ENCODE results near the gene COPS7B.

The COPS7B gene

GRCh38 chr2:231819447-231820042 is 33.3 kb downstream of the COPS7B start:
- Histone ChIP-seq H3K4me3 (ENCODE audit: low read depth, low read length) (no peak overlapping the region), H3K36me3 (replicated peaks) (no peaks in the 10 kb centered on the region), H3K27me3 (replicated peaks) (no peaks in the 10 kb centered on the region), H3K27ac (no peak overlapping the region)
- TF ChIP-seq, protein P1, sequence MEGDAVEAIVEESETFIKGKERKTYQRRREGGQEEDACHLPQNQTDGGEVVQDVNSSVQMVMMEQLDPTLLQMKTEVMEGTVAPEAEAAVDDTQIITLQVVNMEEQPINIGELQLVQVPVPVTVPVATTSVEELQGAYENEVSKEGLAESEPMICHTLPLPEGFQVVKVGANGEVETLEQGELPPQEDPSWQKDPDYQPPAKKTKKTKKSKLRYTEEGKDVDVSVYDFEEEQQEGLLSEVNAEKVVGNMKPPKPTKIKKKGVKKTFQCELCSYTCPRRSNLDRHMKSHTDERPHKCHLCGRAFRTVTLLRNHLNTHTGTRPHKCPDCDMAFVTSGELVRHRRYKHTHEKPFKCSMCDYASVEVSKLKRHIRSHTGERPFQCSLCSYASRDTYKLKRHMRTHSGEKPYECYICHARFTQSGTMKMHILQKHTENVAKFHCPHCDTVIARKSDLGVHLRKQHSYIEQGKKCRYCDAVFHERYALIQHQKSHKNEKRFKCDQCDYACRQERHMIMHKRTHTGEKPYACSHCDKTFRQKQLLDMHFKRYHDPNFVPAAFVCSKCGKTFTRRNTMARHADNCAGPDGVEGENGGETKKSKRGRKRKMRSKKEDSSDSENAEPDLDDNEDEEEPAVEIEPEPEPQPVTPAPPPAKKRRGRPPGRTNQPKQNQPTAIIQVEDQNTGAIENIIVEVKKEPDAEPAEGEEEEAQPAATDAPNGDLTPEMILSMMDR (IDR thresholded peaks at IDR 0.05; ENCODE audit: low read depth, low read length, missing control alignments) = no peak
- in situ Hi-C loops (cut with HindIII; ENCODE audit: low pct_ligation_motif_present, low sequenced_read_pairs) = no loop called here
- DNase-seq = no peak

DNA sequence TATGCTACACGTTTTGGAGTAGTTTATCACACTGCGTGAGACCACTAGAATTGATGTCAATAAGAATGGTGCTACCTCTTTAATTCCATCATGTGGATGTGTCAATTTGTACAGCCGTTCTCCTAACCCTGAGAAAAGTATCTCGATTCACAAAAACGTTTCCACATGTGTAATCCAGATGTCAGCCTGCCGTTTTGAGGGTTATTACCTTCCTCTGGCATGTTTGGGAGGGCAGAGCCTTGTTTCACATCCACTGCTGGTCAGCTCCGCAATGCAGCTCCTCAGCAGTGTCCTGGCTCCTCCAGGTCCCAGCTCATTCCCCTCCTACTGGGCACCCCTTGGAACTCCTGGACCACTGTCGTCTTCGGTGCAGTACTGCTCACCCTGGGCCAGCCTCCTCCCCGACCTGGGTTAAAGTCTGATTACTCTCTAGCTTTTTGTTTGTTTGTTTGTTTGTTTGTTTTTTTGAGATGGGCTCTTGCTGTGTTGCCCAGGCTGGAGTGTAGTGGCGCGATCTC is 34.6 kb downstream of the COPS7B start:
- Histone ChIP-seq H3K36me3 (replicated peaks) (no peaks in the 10 kb centered on the region), H3K27ac (no peak overlapping the region), H3K4me3 (ENCODE audit: low read depth, low read length) (no peak overlapping the region), H3K27me3 (replicated peaks) (no peaks in the 10 kb centered on the region)
- in situ Hi-C loops (cut with HindIII; ENCODE audit: low pct_ligation_motif_present, low sequenced_read_pairs) = no loop called here
- no peak for DNase-seq
- TF ChIP-seq, protein P1 (IDR thresholded peaks at IDR 0.05; ENCODE audit: low read depth, low read length, missing control alignments) = no peak

DNA sequence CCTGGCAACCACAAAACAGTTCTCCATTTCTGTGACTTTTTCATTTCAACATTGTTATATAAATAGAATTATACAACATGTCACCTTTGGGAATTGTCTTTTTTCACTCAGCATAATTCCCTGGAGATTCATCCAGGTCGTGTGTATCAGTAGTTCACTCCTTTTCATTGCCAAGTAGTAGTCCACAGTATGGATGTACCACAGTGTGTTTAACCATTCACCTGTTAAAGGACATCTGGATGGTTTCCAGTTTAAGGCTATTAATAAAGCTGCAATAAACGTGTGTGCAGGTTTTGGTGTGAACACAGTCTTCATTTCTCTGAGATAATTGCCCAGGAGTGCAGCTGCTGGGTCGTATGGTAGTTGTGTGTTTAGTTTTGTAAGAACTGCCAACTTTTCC is 35.7 kb downstream of the COPS7B start:
- no peak for DNase-seq
- H3K27ac ChIP-seq = no peak overlapping the region
- H3K27me3 ChIP-seq (replicated peaks) = no peaks in the 10 kb centered on the region
- H3K36me3 ChIP-seq (replicated peaks) = no peaks in the 10 kb centered on the region
- H3K4me3 ChIP-seq (ENCODE audit: low read depth, low read length) = no peak overlapping the region
- in situ Hi-C loops (cut with HindIII; ENCODE audit: low pct_ligation_motif_present, low sequenced_read_pairs) = no loop called here
- TF ChIP-seq, protein P1 (IDR thresholded peaks at IDR 0.05; ENCODE audit: low read depth, low read length, missing control alignments) = no peak

DNA sequence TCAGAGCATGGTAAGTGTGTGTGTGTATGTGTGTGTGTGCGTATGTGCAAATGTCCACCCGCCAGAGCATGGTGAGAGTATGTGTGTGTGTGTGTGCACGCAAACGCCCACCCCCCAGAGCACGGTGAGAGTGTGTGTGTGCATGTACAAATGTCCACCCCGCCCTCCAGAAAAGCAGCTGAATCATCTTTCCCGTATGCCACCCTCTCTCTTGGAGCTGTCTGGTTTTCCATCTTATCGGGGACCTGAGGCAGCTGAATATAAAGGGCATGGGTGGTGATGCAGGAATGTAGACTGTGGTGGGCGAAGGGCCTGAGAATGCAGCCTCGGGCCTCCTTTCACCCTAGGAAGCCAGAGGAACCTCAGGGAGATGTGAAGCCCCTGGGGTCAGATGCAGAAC is 66.9 kb downstream of the COPS7B start:
- Histone ChIP-seq H3K36me3 (replicated peaks) (no peaks in the 10 kb centered on the region), H3K27ac (no peak overlapping the region), H3K27me3 (replicated peaks) (peaks cover 2% of the 10 kb centered on the region), H3K4me3 (ENCODE audit: low read depth, low read length) (no peak overlapping the region)
- no peak for DNase-seq
- TF ChIP-seq, protein P1 (IDR thresholded peaks at IDR 0.05; ENCODE audit: low read depth, low read length, missing control alignments) = no peak
- in situ Hi-C loops (cut with HindIII; ENCODE audit: low pct_ligation_motif_present, low sequenced_read_pairs) = no loop called here

DNA sequence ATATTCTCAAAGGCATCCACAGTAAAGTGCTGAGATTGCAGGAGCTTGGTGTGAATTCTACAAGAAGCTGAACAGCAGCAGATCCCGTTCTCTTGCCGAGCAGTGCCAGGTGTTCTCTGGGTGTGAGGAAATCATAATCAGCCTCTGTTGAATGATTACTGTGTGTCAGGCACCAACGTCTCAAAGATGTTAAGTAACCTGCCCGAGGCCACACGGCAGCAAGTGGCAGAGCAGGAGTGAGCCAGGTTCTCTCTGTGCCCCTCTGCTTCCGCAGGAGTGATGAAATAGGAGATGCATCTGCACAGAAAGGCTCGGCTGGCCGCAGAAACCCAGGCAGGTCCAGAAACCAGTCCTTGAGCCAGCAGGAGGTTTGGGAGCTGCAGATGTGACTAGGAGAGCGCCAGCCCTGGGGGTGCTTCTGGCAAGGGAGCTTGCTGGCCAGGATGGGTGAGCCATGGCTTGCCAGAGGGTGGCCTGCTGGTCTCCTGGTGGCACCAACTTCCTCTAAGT is 68.4 kb downstream of the COPS7B start:
- no peak overlapping the region for H3K27ac ChIP-seq
- peaks cover 2% of the 10 kb centered on the region for H3K27me3 ChIP-seq (replicated peaks)
- in situ Hi-C loops (cut with HindIII; ENCODE audit: low pct_ligation_motif_present, low sequenced_read_pairs) = no loop called here
- no peak for DNase-seq
- H3K36me3 ChIP-seq (replicated peaks) = no peaks in the 10 kb centered on the region
- TF ChIP-seq, protein P1 (IDR thresholded peaks at IDR 0.05; ENCODE audit: low read depth, low read length, missing control alignments) = no peak
- no peak overlapping the region for H3K4me3 ChIP-seq (ENCODE audit: low read depth, low read length)

DNA sequence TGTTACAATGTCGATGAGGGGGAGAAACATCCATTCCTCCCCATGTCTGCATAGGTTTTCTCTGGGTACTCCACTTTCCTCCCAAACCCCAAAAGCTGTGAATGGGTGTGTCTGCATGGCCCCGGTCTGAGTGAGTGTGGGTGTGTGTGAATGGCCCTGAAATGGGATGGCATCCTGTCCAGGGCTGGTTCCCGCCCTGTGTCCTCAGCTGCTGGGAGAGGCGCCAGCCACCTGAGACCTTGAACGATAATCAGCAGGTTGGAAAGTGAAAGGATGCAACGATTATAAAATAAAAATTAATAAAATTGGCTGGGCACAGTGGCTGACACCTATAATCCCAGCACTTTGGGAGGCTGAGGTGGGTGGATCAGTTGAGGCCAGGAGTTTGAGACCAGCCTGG is 70.7 kb downstream of the COPS7B start:
- in situ Hi-C loops (cut with HindIII; ENCODE audit: low pct_ligation_motif_present, low sequenced_read_pairs) = no loop called here
- H3K27ac ChIP-seq = no peak overlapping the region
- no peak overlapping the region for H3K4me3 ChIP-seq (ENCODE audit: low read depth, low read length)
- H3K27me3 ChIP-seq (replicated peaks) = no peaks in the 10 kb centered on the region
- TF ChIP-seq, protein P1 (IDR thresholded peaks at IDR 0.05; ENCODE audit: low read depth, low read length, missing control alignments) = no peak
- H3K36me3 ChIP-seq (replicated peaks) = no peaks in the 10 kb centered on the region
- no peak for DNase-seq

Data from brain microvascular endothelial cell (primary cell).